Neuronal stem cell (in vitro differentiated cells): ENCODE results near the gene TNFRSF4.

ENCODE experiments used
- DNase-seq: peaks from one replicate; pipeline ENCODE4 v3.0.0-alpha.2; 2013; ENCODE audit warnings: low spot score
- H2AFZ ChIP-seq: one replicate; pipeline ENCODE4 v1.6.1; 2013; ENCODE audit warnings: mild to moderate bottlenecking, low read length, inconsistent platforms
- H2AK5ac ChIP-seq: 2 replicates; pipeline ENCODE4 v1.6.1; 2013; ENCODE audit warnings: low read depth, mild to moderate bottlenecking, inconsistent platforms, low read length, moderate library complexity, mixed read lengths
- H2BK120ac ChIP-seq: 2 replicates; pipeline ENCODE4 v1.6.1; 2013; ENCODE audit warnings: low read depth, mild to moderate bottlenecking, inconsistent platforms, low read length, moderate library complexity, mixed read lengths
- H2BK12ac ChIP-seq: one replicate; pipeline ENCODE4 v1.6.1; 2013; ENCODE audit warnings: low read length, inconsistent platforms
- H2BK15ac ChIP-seq: 2 replicates; pipeline ENCODE4 v1.6.1; 2013; ENCODE audit warnings: mild to moderate bottlenecking, low read length, inconsistent platforms, mixed read lengths
- H2BK5ac ChIP-seq: one replicate; pipeline ENCODE4 v1.6.1; 2013; ENCODE audit warnings: inconsistent platforms, mild to moderate bottlenecking, low read length, moderate library complexity
- H3K14ac ChIP-seq: one replicate; pipeline ENCODE4 v1.6.1; 2013; ENCODE audit warnings: low read length, inconsistent platforms
- H3K18ac ChIP-seq: 2 replicates; pipeline ENCODE4 v1.6.1; 2013; ENCODE audit warnings: low read length, inconsistent platforms
- H3K23ac ChIP-seq: 2 replicates; pipeline ENCODE4 v1.6.1; 2013; ENCODE audit warnings: low read depth, mild to moderate bottlenecking, mixed read lengths, low read length, inconsistent platforms; ENCODE audit not compliant: poor library complexity
- H3K27ac ChIP-seq: replicated peaks from 3 replicates; pipeline ENCODE4 v1.5.1; 2013; ENCODE audit warnings: low read length, inconsistent platforms
- H3K27me3 ChIP-seq, 3 experiments: 2 replicates each; pipeline ENCODE4 v1.6.1; 2013; ENCODE audit warnings: low read length in 3 of 3, mild to moderate bottlenecking in 2 of 3, inconsistent platforms in 1 of 3, low read depth in 1 of 3, mixed read lengths in 1 of 3, moderate library complexity in 1 of 3; ENCODE audit not compliant: control insufficient read depth in 3 of 3, insufficient read depth in 3 of 3
- H3K36me3 ChIP-seq, 2 donors: replicated peaks in 1 of 2; 2 replicates each; pipeline ENCODE4 v1.6.1; 2013; ENCODE audit warnings: low read length in 2 of 2; ENCODE audit not compliant: control insufficient read depth in 2 of 2, insufficient read depth in 2 of 2
- H3K4ac ChIP-seq: 2 replicates; pipeline ENCODE4 v1.6.1; 2013; ENCODE audit warnings: inconsistent platforms, mild to moderate bottlenecking, low read length, moderate library complexity
- H3K4me1 ChIP-seq, 2 donors: 1 replicate in 1 of 2; 2 replicates in 1 of 2; pipeline ENCODE4 v1.6.1; 2013; ENCODE audit warnings: low read length in 2 of 2, low read depth in 1 of 2; ENCODE audit not compliant: control insufficient read depth in 2 of 2, insufficient read depth in 1 of 2
- H3K4me2 ChIP-seq: one replicate; pipeline ENCODE4 v1.6.1; 2013; ENCODE audit warnings: mild to moderate bottlenecking, low read length, inconsistent platforms; ENCODE audit not compliant: insufficient read depth, poor library complexity, severe bottlenecking
- H3K4me3 ChIP-seq, 2 donors: 2 replicates each; pipeline ENCODE4 v1.5.1; 2013; ENCODE audit warnings: low read length in 2 of 2, mild to moderate bottlenecking in 2 of 2, inconsistent platforms in 1 of 2, moderate library complexity in 1 of 2
- H3K79me1 ChIP-seq: one replicate; pipeline ENCODE4 v1.6.1; 2013; ENCODE audit warnings: low read depth, mild to moderate bottlenecking, inconsistent platforms, low read length, moderate library complexity
- H3K9ac ChIP-seq: one replicate; pipeline ENCODE4 v1.6.1; 2013; ENCODE audit warnings: mild to moderate bottlenecking, low read depth, low read length, inconsistent platforms; ENCODE audit not compliant: poor library complexity
- H3K9me3 ChIP-seq, 2 donors: replicated peaks in 1 of 2; 2 replicates each; pipeline versions ENCODE3 to v1.6.1; 2013; ENCODE audit warnings: low read length in 2 of 2, mild to moderate bottlenecking in 2 of 2, inconsistent platforms in 1 of 2, low read depth in 1 of 2, mixed read lengths in 1 of 2, moderate library complexity in 1 of 2; ENCODE audit not compliant: control insufficient read depth in 2 of 2, insufficient read depth in 1 of 2
- H4K8ac ChIP-seq: one replicate; pipeline ENCODE4 v1.6.1; 2013; ENCODE audit warnings: low read depth, mild to moderate bottlenecking, inconsistent platforms, low read length, moderate library complexity
- H4K91ac ChIP-seq: one replicate; pipeline ENCODE4 v1.6.1; 2013; ENCODE audit warnings: low read length, low read depth, mild to moderate bottlenecking, inconsistent platforms; ENCODE audit not compliant: poor library complexity
- WGBS, 2 donors: extraction: QIAGEN DNeasy Blood & Tissue Kit; methylation state at CpG; one replicate each; pipeline ENCODE4 v1.1.7; 2013; ENCODE audit warnings: missing lambda C conversion rate in 2 of 2, mixed read lengths in 1 of 2; ENCODE audit not compliant: insufficient read length in 2 of 2, insufficient replicate concordance in 1 of 2; ENCODE audit errors: extremely low coverage in 2 of 2; 5-methylcytosine and 5-hydroxymethylcytosine counted together

TNFRSF4 gene

GRCh38 chr1:1204998-1205768 lies 8.8 kb downstream of the TNFRSF4 start:
- Histone ChIP-seq H3K18ac (peak overlapping the region; percentile 91), H3K9me3 (no peaks in the 10 kb centered on the region), H4K8ac (peak overlapping the region; percentile 17), H2BK120ac (peak overlapping the region; percentile 18), H3K36me3 (no peaks in the 10 kb centered on the region), H2BK12ac (no peak overlapping the region), H3K9ac (peak overlapping the region; percentile 7), H3K23ac (peak overlapping the region; percentile 89), H3K79me1 (peaks cover 3% of the 10 kb centered on the region), H2AK5ac (peak overlapping the region; percentile 96), H3K27me3 (peaks cover 0 to 41% (median 27%) of the 10 kb centered on the region in 3 experiments), H2BK5ac (no peak overlapping the region), H3K14ac (no peak overlapping the region), H3K4ac (no peak overlapping the region), H3K4me2 (no peak overlapping the region), H3K4me3 (no peak overlapping the region), H2AFZ (no peak overlapping the region), H3K4me1 (peaks cover 8 to 15% of the 10 kb centered on the region in 2 donors), H3K27ac (no peak overlapping the region), H2BK15ac (peak overlapping the region; percentile 64), H4K91ac (no peak overlapping the region)
- no CpG with 5 or more reads among the region's 19 CpGs for WGBS, 2 donors
- DNase-seq: no peak

- peak overlapping the region; percentile 89 for H2BK15ac ChIP-seq
- no peak overlapping the region for H3K9ac ChIP-seq
- no peak overlapping the region for H4K91ac ChIP-seq
- DNase-seq: no peak
- H3K4me1 ChIP-seq: peaks cover 8 to 17% of the 10 kb centered on the region in 2 donors
- H3K14ac ChIP-seq: peak overlapping the region; percentile 56
- H2AK5ac ChIP-seq: peak overlapping the region; percentile 96
- no peak overlapping the region for H3K23ac ChIP-seq
- H3K79me1 ChIP-seq: peaks cover 3% of the 10 kb centered on the region
- H2BK120ac ChIP-seq: no peak overlapping the region
- no peak overlapping the region for H2BK12ac ChIP-seq
- H2BK5ac ChIP-seq: peak overlapping the region; percentile 39
- H3K4ac ChIP-seq: no peak overlapping the region
- H3K18ac ChIP-seq: peak overlapping the region; percentile 8
- peaks cover 0 to 39% (median 28%) of the 10 kb centered on the region in 3 experiments for H3K27me3 ChIP-seq
- no peak overlapping the region for H3K4me3 ChIP-seq
- H3K36me3 ChIP-seq: no peaks in the 10 kb centered on the region
- no peaks in the 10 kb centered on the region for H3K9me3 ChIP-seq
- WGBS, 2 donors: no CpG with 5 or more reads among the region's 8 CpGs
- no peak overlapping the region for H2AFZ ChIP-seq
- no peak overlapping the region for H3K27ac ChIP-seq
- no peak overlapping the region for H3K4me2 ChIP-seq
- no peak overlapping the region for H4K8ac ChIP-seq
These were observed 9.5 kb downstream of the TNFRSF4 start for GRCh38 chr1:1204425-1204920.

- Histone ChIP-seq H3K27ac (no peak overlapping the region), H3K23ac (peak overlapping the region; percentile 34), H3K14ac (peak overlapping the region; percentile 56), H2AK5ac (peak overlapping the region; percentile 83), H2BK120ac (no peak overlapping the region), H2AFZ (no peak overlapping the region), H3K9me3 (no peaks in the 10 kb centered on the region), H4K91ac (no peak overlapping the region), H2BK15ac (peak overlapping the region; percentile 89), H3K4ac (no peak overlapping the region), H4K8ac (no peak overlapping the region), H3K79me1 (peaks cover 3% of the 10 kb centered on the region), H3K9ac (no peak overlapping the region), H3K4me3 (no peak overlapping the region), H2BK12ac (peak overlapping the region; percentile 73), H3K36me3 (no peaks in the 10 kb centered on the region), H3K27me3 (peaks cover 0 to 39% (median 28%) of the 10 kb centered on the region in 3 experiments), H3K4me1 (peaks cover 8 to 18% of the 10 kb centered on the region in 2 donors), H3K4me2 (no peak overlapping the region), H3K18ac (peak overlapping the region; percentile 64), H2BK5ac (peak overlapping the region; percentile 39)
- no CpG with 5 or more reads among the region's 49 CpGs for WGBS, 2 donors
- no peak for DNase-seq
These were observed 10.2 kb downstream of the TNFRSF4 start for GRCh38 chr1:1203561-1204424.
